Measurements from ENCODE around the gene E2F2. TPM values are rescaled to one million over a fixed set of nuclear protein-coding genes. Genes with fewer than 3 reads are reported as not detected.

E2F2 gene
- total and polyA plus RNA-seq, 11 donors = 0.04 to 2.7 (median 0.15) TPM; not detected in 1

DNA sequence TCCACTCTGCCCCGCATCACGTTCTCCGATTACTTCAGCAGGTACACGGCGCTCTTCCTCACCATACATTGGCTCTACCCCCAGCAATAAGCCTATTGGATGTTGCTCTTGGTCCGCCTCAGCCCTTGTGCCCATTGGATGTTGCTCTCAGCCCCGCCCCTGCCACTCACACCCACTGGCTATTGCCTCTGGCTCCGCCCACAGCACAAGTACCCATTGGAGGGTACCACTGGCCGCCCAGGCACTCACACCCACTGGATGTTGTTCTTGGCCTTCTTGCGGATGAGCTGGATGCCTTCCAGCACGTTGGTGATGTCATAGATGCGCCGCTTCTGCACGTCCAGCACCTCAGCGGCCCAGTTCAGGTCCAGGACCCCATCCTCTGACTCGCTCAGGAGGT lies 9.4 kb downstream of the E2F2 start:
- 95 to 97% (median 96%) methylated on average over 13 to 16 of the region's 16 CpGs for WGBS, 4 donors
- Histone ChIP-seq H3K36me3 (peaks cover 0 to 6% (median 0%) of the 10 kb centered on the region in 9 donors), H3K27ac (no peak overlapping the region), H3K4me3 (no peak overlapping the region), H3K4me1 (peaks cover 0 to 40% (median 0%) of the 10 kb centered on the region in 12 donors), H3K27me3 (no peaks in the 10 kb centered on the region), H3K9me3 (no peaks in the 10 kb centered on the region)
- intact Hi-C loops (cut with DNase I) = no loop called here
- ATAC-seq (no peak), DNase-seq (peak in 1 of 5 donors; percentile 18)
- TF ChIP-seq, protein P1, sequence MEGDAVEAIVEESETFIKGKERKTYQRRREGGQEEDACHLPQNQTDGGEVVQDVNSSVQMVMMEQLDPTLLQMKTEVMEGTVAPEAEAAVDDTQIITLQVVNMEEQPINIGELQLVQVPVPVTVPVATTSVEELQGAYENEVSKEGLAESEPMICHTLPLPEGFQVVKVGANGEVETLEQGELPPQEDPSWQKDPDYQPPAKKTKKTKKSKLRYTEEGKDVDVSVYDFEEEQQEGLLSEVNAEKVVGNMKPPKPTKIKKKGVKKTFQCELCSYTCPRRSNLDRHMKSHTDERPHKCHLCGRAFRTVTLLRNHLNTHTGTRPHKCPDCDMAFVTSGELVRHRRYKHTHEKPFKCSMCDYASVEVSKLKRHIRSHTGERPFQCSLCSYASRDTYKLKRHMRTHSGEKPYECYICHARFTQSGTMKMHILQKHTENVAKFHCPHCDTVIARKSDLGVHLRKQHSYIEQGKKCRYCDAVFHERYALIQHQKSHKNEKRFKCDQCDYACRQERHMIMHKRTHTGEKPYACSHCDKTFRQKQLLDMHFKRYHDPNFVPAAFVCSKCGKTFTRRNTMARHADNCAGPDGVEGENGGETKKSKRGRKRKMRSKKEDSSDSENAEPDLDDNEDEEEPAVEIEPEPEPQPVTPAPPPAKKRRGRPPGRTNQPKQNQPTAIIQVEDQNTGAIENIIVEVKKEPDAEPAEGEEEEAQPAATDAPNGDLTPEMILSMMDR (IDR thresholded peaks at IDR 0.05) = no peak
- TF ChIP-seq POLR2A (IDR thresholded peaks at IDR 0.05) = no peak

DNA sequence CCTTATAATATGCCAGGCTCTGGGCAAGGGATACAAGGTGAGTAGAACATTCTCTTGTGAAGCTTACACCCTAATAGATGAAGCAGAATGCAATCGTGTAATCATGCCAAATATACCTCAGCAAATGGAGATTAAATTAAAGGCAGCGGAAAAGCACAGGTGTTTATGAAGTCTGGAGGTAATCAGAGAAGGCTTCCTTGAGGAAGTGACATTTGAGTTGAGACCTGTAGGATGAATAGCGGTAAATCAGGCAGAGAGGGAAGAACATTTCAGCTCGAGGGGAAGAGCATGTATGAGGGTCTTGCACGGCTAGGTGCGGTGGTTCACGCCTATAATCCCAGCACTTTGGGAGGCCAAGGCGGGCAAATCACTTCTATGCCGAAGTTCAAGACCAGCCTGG lies 13.5 kb downstream of the E2F2 start:
- Histone ChIP-seq H3K36me3 (peaks cover 0 to 6% (median 0%) of the 10 kb centered on the region in 9 donors), H3K9me3 (no peaks in the 10 kb centered on the region), H3K27me3 (no peaks in the 10 kb centered on the region), H3K4me3 (no peak overlapping the region), H3K4me1 (peaks cover 0 to under 1% (median 0%) of the 10 kb centered on the region in 12 donors), H3K27ac (no peak overlapping the region)
- intact Hi-C loops (cut with DNase I) = no loop called here
- TF ChIP-seq, protein P1 (IDR thresholded peaks at IDR 0.05) = no peak
- TF ChIP-seq POLR2A (IDR thresholded peaks at IDR 0.05) = no peak
- no peak for ATAC-seq
- DNase-seq = no peak
- WGBS, 4 donors = 94 to 96% (median 96%) methylated on average over 9 of the region's 9 CpGs

DNA sequence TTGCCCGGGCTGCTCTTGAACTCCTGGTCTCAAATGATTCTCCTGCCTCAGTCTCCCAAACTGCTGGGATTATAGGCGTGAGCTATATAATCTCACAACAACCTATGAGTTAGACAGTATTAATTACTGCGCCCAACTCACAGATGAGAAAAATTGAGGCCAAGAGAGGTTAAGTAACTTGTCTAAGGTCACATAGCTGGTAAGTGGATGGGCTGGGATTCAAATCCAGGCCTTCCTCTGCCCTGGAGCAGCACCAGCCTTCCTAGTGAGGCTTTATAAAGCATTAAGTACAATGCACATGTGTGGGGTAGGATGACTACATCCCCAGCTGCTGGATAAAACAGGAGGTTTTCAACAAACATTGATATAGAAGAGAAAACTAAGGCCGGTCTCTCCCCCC lies 15.1 kb downstream of the E2F2 start:
- DNase-seq (no peak), ATAC-seq (no peak)
- H3K27ac ChIP-seq = no peak overlapping the region
- intact Hi-C loops (cut with DNase I) = no loop called here
- H3K4me1 ChIP-seq = no peaks in the 10 kb centered on the region
- TF ChIP-seq, protein P1 (IDR thresholded peaks at IDR 0.05) = no peak
- TF ChIP-seq POLR2A (IDR thresholded peaks at IDR 0.05) = no peak
- H3K27me3 ChIP-seq = no peaks in the 10 kb centered on the region
- 95 to 99% (median 98%) methylated on average over 4 of the region's 4 CpGs for WGBS, 4 donors
- peaks cover 0 to 6% (median 0%) of the 10 kb centered on the region in 9 donors for H3K36me3 ChIP-seq
- no peaks in the 10 kb centered on the region for H3K9me3 ChIP-seq
- no peak overlapping the region for H3K4me3 ChIP-seq

DNA sequence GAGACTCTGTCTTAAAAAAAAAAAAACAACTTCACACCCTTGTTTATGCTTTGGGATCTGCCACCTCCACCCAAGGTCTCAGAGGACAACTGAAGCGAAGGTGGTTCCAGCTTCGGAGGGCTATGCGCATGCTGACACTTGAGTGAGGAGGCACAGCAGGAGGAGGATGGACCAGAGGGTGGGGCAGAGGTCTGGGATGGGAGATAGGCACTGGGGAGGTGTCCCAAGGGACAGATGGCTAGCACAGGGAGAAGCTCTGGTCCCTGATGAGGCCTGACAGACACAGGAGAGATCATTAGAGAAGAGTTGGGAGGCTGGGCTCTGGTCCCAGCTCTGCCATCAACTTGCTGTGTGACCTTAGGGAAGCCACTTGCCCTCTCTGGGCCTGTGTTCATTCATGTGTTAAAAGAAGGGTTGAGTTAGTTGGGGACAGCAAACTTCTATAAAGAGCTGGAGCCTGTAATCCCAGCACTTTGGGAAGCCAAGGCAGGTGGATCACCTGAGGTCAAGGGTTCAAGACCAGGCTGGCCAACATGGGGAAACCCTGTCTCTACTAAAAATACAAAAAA lies 16.8 kb downstream of the E2F2 start:
- intact Hi-C loops (cut with DNase I) = no loop called here
- no peak overlapping the region for H3K4me3 ChIP-seq
- 93 to 100% (median 95%) methylated on average over 3 of the region's 3 CpGs for WGBS, 4 donors
- H3K27me3 ChIP-seq = no peaks in the 10 kb centered on the region
- H3K27ac ChIP-seq = no peak overlapping the region
- TF ChIP-seq, protein P1 (IDR thresholded peaks at IDR 0.05) = no peak
- TF ChIP-seq POLR2A (IDR thresholded peaks at IDR 0.05) = no peak
- H3K9me3 ChIP-seq = no peaks in the 10 kb centered on the region
- H3K4me1 ChIP-seq = no peaks in the 10 kb centered on the region
- DNase-seq (no peak), ATAC-seq (no peak)
- peaks cover 0 to 12% (median 0%) of the 10 kb centered on the region in 9 donors for H3K36me3 ChIP-seq

Data from heart left ventricle (tissue), 16 donors.